Measurements from ENCODE around the gene CALHM6. TPM values are rescaled to one million over a fixed set of nuclear protein-coding genes. Genes with fewer than 3 reads are reported as not detected.

Gene CALHM6
- total and polyA plus RNA-seq, 2 of the 8 experiments (the other 6 are each of a cell fraction or from before 2014, with no cell fraction given): 0.93 to 1.8 TPM

DNA sequence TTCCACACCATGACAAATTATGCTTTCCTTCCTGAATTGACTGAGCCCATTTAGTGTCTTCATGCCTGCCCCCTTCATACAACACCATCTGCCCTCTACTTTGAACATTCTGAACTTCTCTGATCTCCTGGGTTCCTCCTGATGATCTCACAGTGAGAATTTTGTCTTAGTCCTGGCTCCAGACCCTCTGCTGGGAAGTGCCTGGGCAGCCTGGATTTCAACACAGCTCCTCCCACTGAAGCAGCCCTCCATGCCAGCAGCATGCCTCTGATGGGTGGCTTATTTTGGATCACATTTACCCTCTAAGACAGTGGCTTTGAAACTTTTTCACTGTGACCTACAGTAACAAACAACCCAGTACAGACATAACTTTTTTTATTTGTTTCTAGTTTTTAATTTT is 48.9 kb upstream of the CALHM6 start:
- H2BK12ac ChIP-seq (ENCODE audit: low read depth, low read length): no peak overlapping the region
- no peak overlapping the region for H3K18ac ChIP-seq (ENCODE audit: extremely low read depth, low read length)
- H3K36me3 ChIP-seq (ENCODE audit: control insufficient read depth in 2 of 4, insufficient read depth in 4 of 4, low read length in 3 of 4): peaks cover 0 to 6% (median 0%) of the 10 kb centered on the region in 4 experiments; a peak in 2 of 8 replicates
- no peak overlapping the region for H3K9ac ChIP-seq (replicated peaks in 1 of 4; ENCODE audit: extremely low read depth in 1 of 4, low read depth in 3 of 4, low read length in 3 of 4)
- no peak overlapping the region for H3K27ac ChIP-seq (ENCODE audit: low read depth, low read length)
- no peaks in the 10 kb centered on the region for H3K23me2 ChIP-seq (ENCODE audit: low read depth, low read length)
- no peak overlapping the region for H2BK120ac ChIP-seq (replicated peaks; ENCODE audit: low read depth, low read length)
- peaks cover 0 to 66% of the 10 kb centered on the region in 2 experiments; a peak in 2 of 4 replicates for H3K79me2 ChIP-seq (ENCODE audit: control insufficient read depth in 1 of 2, insufficient read depth in 2 of 2, low read length in 2 of 2)
- no peak overlapping the region for H4K5ac ChIP-seq (ENCODE audit: insufficient read length, low read depth, low read length)
- FAIRE-seq: no peak
- H3K4me2 ChIP-seq (ENCODE audit: insufficient read depth in 1 of 2, low read depth in 2 of 2, low read length in 2 of 2): no peak overlapping the region
- no peak for DNase-seq (ENCODE audit: low read depth in 1 of 2, low spot score in 2 of 2)
- H4K8ac ChIP-seq (ENCODE audit: extremely low read depth, insufficient read depth, low read length): no peak overlapping the region
- H2AK5ac ChIP-seq (ENCODE audit: low read depth, low read length): no peak overlapping the region
- CTCF ChIA-PET (ENCODE audit: partially characterized antibody): interaction anchor here (0.6 to 1.2 kb wide), 3 partner anchors 12 to 121 kb away, joined by 3 read pairs; no protein-coding TSS in a partner anchor
- no peak overlapping the region for H3K4me3 ChIP-seq (ENCODE audit: extremely low read depth in 1 of 4, insufficient read depth in 2 of 4, low read depth in 3 of 4, low read length in 4 of 4)
- H3K23ac ChIP-seq (ENCODE audit: insufficient read length): no peak overlapping the region
- H2BK5ac ChIP-seq (ENCODE audit: low read depth, low read length): no peak overlapping the region
- no peak overlapping the region for H4K91ac ChIP-seq (replicated peaks; ENCODE audit: insufficient read length, low read length)
- POLR2A ChIA-PET (ENCODE audit: partially characterized antibody): no interaction called here
- H3K4me1 ChIP-seq (replicated peaks in 1 of 4; ENCODE audit: control insufficient read depth in 3 of 4, insufficient read depth in 4 of 4, low read length in 3 of 4): peaks cover 2 to 4% (median 2%) of the 10 kb centered on the region in 4 experiments; a peak in 3 of 7 replicates
- H3K4ac ChIP-seq (replicated peaks; ENCODE audit: insufficient read length, low read depth, low read length): no peak overlapping the region
- H2BK20ac ChIP-seq (ENCODE audit: low read length): no peak overlapping the region
- H3K27me3 ChIP-seq (replicated peaks in 1 of 4; ENCODE audit: control insufficient read depth in 3 of 4, extremely low read depth in 1 of 4, insufficient read depth in 3 of 4, low read length in 3 of 4): no peaks in the 10 kb centered on the region
- H3K14ac ChIP-seq (ENCODE audit: insufficient read length): no peak overlapping the region
- no peaks in the 10 kb centered on the region for H3K9me3 ChIP-seq (ENCODE audit: insufficient read depth in 2 of 2, low read depth in 1 of 2, low read length in 1 of 2)
- H3K56ac ChIP-seq (replicated peaks; ENCODE audit: insufficient read length, low read depth, low read length): no peak overlapping the region
- H3K79me1 ChIP-seq (ENCODE audit: low read depth, low read length): peaks cover 4% of the 10 kb centered on the region; the same call in 1 of the 2 replicates
- H2BK15ac ChIP-seq (ENCODE audit: low read length): no peak overlapping the region
- H2AFZ ChIP-seq (ENCODE audit: low read length): no peak overlapping the region
- no peaks in the 10 kb centered on the region for H4K20me1 ChIP-seq (replicated peaks in 1 of 2; ENCODE audit: control insufficient read depth in 1 of 2, insufficient read depth in 2 of 2, low read length in 2 of 2)
- TF ChIP-seq BRCA1 (IDR thresholded peaks at IDR 0.05; ENCODE audit: low read depth, low read length) (no peak), KDM5A (IDR thresholded peaks at IDR 0.05; ENCODE audit: low read length) (no peak), GTF2F1 (IDR thresholded peaks at IDR 0.05; ENCODE audit: borderline replicate concordance, low read depth, low read length) (no peak), POLR2AphosphoS5 (IDR thresholded peaks at IDR 0.05; ENCODE audit: low read depth, low read length) (no peak), SUZ12 (IDR thresholded peaks at IDR 0.05; ENCODE audit: low read length) (no peak), CREB1 (IDR thresholded peaks at IDR 0.05) (no peak), NRF1 (IDR thresholded peaks at IDR 0.05; ENCODE audit: low read depth, low read length) (no peak), CHD1 (IDR thresholded peaks at IDR 0.05; ENCODE audit: low read depth, low read length) (no peak)
- TF ChIP-seq, protein P1, sequence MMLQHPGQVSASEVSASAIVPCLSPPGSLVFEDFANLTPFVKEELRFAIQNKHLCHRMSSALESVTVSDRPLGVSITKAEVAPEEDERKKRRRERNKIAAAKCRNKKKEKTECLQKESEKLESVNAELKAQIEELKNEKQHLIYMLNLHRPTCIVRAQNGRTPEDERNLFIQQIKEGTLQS (IDR thresholded peaks at IDR 0.05; ENCODE audit: insufficient read depth, low read depth, low read length): no peak

Data from H1 (cell line).